Fibroblast of peridontal ligament (primary cell): ENCODE data around the gene OLFML1.

Experiments used
- DNase-seq: peaks from one replicate; pipeline ENCODE4 v3.0.0-alpha.2; 2010; ENCODE audit errors: extremely low read depth

The OLFML1 gene

GRCh38 chr11:7559398-7560283 lies 74.3 kb downstream of the OLFML1 start:
- no peak for DNase-seq
